ENCODE results near the gene PTPRF.

DNA sequence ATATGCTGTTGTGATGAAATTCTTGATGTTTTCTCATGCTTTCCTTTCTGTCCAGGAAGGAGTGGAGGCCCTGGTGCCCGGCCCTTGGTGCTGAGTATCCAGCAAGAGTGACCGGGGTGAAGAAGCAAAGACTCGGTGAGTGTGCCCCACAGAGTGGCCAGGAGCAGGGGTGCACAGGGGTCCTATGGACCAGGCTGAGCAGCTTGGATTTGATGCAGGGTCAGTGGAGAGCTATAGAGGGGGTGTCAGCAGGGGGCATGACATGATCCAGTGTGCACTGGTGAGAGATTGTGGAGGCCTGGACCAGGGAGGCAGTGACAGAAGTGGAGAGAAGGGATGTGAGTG lies 7.4 kb downstream of the PTPRF start:
- TF ChIP-seq, protein P1, sequence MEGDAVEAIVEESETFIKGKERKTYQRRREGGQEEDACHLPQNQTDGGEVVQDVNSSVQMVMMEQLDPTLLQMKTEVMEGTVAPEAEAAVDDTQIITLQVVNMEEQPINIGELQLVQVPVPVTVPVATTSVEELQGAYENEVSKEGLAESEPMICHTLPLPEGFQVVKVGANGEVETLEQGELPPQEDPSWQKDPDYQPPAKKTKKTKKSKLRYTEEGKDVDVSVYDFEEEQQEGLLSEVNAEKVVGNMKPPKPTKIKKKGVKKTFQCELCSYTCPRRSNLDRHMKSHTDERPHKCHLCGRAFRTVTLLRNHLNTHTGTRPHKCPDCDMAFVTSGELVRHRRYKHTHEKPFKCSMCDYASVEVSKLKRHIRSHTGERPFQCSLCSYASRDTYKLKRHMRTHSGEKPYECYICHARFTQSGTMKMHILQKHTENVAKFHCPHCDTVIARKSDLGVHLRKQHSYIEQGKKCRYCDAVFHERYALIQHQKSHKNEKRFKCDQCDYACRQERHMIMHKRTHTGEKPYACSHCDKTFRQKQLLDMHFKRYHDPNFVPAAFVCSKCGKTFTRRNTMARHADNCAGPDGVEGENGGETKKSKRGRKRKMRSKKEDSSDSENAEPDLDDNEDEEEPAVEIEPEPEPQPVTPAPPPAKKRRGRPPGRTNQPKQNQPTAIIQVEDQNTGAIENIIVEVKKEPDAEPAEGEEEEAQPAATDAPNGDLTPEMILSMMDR (IDR thresholded peaks at IDR 0.05; ENCODE audit: low read depth, low read length, missing input control), result no peak
- TF ChIP-seq, protein P2, sequence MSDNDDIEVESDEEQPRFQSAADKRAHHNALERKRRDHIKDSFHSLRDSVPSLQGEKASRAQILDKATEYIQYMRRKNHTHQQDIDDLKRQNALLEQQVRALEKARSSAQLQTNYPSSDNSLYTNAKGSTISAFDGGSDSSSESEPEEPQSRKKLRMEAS (IDR thresholded peaks at IDR 0.05), result no peak
- TF ChIP-seq, protein P3, sequence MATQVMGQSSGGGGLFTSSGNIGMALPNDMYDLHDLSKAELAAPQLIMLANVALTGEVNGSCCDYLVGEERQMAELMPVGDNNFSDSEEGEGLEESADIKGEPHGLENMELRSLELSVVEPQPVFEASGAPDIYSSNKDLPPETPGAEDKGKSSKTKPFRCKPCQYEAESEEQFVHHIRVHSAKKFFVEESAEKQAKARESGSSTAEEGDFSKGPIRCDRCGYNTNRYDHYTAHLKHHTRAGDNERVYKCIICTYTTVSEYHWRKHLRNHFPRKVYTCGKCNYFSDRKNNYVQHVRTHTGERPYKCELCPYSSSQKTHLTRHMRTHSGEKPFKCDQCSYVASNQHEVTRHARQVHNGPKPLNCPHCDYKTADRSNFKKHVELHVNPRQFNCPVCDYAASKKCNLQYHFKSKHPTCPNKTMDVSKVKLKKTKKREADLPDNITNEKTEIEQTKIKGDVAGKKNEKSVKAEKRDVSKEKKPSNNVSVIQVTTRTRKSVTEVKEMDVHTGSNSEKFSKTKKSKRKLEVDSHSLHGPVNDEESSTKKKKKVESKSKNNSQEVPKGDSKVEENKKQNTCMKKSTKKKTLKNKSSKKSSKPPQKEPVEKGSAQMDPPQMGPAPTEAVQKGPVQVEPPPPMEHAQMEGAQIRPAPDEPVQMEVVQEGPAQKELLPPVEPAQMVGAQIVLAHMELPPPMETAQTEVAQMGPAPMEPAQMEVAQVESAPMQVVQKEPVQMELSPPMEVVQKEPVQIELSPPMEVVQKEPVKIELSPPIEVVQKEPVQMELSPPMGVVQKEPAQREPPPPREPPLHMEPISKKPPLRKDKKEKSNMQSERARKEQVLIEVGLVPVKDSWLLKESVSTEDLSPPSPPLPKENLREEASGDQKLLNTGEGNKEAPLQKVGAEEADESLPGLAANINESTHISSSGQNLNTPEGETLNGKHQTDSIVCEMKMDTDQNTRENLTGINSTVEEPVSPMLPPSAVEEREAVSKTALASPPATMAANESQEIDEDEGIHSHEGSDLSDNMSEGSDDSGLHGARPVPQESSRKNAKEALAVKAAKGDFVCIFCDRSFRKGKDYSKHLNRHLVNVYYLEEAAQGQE (IDR thresholded peaks at IDR 0.05), result no peak
- TF ChIP-seq EGR1 (IDR thresholded peaks at IDR 0.05; ENCODE audit: low read depth in 2 of 2) (no peak), SP1 (IDR thresholded peaks at IDR 0.05) (no peak), YY1 (IDR thresholded peaks at IDR 0.05) (no peak), RAD21 (IDR thresholded peaks at IDR 0.05) (no peak)
- TF ChIP-seq, protein P4, sequence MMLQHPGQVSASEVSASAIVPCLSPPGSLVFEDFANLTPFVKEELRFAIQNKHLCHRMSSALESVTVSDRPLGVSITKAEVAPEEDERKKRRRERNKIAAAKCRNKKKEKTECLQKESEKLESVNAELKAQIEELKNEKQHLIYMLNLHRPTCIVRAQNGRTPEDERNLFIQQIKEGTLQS (IDR thresholded peaks at IDR 0.05), result no peak
